Panc1 (cell line): ENCODE results near the gene SNHG17.

Source experiments
- POLR2AphosphoS5 ChIP-seq: IDR thresholded peaks from 2 replicates; pipeline ENCODE4 v1.6.1; 2012; ENCODE audit warnings: mild to moderate bottlenecking, low read depth, low read length, moderate library complexity
- TF ChIP-seq, protein P1 (sequence below): fragments of 450-650 bp; IDR thresholded peaks from 2 replicates; pipeline ENCODE4 v1.5.1; 2017; ENCODE audit warnings: mild to moderate bottlenecking

DNA sequence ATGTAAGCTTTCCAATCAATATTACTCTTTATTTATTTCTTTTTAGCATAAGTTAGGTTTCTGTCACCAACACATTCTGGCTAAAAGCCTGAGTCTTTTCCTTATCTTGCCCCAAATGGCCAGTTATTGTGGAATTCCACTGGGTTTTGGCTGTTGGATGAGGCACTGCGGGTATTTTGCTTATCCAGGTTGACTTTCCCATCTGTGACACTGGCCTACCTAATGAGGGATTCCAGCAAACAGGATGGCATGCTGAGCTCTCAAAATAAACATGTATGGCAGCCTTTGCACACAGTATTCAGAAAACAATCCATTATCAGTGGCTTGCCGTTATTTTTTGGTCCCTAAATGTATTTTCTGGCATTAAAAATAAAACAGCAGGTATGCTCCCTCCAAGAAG is 31.0 kb upstream of the SNHG17 start:
- TF ChIP-seq, protein P1, sequence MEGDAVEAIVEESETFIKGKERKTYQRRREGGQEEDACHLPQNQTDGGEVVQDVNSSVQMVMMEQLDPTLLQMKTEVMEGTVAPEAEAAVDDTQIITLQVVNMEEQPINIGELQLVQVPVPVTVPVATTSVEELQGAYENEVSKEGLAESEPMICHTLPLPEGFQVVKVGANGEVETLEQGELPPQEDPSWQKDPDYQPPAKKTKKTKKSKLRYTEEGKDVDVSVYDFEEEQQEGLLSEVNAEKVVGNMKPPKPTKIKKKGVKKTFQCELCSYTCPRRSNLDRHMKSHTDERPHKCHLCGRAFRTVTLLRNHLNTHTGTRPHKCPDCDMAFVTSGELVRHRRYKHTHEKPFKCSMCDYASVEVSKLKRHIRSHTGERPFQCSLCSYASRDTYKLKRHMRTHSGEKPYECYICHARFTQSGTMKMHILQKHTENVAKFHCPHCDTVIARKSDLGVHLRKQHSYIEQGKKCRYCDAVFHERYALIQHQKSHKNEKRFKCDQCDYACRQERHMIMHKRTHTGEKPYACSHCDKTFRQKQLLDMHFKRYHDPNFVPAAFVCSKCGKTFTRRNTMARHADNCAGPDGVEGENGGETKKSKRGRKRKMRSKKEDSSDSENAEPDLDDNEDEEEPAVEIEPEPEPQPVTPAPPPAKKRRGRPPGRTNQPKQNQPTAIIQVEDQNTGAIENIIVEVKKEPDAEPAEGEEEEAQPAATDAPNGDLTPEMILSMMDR = no peak
- TF ChIP-seq POLR2AphosphoS5 = no peak
